GM19438 (cell line): ENCODE results near the gene CACHD1.

Source experiments
- ATAC-seq: cut with Tn5 transposase; IDR thresholded peaks from one replicate; pipeline ENCODE4 v1.9.1; 2021; ENCODE audit warnings: low read depth; ENCODE audit not compliant: unreplicated experiment

CACHD1 gene

DNA sequence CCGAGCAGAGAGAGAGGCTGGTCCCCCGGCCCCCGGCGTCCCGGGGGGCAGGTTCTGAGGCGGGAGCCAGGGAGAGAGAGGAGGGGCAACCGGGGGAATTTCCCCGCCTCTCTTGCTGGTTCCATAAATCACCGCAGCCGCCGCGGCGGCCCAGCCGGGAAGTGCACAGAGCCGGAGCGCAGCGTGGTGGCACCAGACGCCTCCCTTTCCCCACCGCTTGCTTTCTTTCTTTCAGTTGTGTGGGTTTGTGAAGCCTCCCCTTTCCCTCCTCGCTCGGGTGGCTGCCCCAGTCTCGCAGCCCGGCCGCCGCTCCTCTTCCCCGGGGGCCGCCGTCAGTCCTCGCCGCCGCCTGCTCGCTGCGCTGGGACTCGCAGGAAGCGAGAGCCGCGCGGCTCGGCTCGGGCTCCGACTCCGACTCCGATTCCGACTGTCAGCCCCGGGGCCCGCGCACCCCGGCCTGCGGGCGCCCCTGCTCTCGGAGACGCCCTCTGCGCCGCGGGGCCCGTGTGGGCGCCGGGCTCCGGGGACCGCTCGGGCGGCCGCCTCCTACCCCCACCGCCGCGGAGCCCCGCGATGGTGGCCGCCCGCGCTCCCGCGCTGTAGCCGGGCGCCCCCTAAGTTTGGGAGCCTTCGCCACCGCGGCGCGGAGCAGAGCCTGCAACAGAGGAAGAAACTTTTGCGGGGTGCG is at the start of gene CACHD1:
CACHD1 (plus strand) TSS at position 153 of the 688 bp plus-strand sequence. CDS start 616 bp downstream, outside the sequence.
- peak; percentile 78 for ATAC-seq

DNA sequence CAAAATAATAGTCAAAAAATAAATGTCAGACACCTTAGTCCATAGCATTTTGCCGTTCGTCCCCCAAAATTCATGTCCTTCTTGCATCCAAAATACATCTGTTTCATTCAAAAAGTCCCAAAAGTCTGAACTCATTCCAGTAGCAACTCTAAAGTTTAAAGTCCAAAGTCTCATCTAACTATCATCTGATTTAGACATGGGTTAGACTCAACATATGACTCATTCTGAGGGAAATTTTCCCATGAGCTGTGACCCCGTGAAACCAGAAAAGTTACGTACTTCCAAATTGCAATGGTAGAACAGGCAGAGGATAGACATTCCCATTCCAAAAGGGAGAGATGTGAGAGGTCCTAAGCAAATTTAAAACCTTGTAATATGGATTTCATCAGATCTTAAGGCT is 48.6 kb upstream of the CACHD1 start:
- ATAC-seq = no peak

DNA sequence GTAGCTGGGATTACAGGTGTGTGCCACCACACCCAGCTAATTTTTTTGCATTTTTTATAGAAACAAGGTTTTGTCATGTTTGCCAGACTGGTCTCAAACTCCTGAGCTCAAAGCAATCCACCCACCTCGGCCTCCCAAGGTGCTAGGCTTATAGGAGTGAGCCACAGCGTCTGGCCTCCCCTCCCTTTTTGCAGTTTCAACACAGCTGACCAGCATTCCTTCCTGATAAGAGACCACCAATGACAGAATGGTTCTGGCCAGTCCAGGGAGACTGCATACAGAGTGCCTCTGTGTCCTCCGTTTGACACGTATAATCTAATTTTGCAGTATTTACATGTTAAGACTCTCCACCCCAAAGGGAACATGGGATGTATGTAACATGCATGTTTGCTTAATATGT is 46.4 kb upstream of the CACHD1 start:
- ATAC-seq = no peak

DNA sequence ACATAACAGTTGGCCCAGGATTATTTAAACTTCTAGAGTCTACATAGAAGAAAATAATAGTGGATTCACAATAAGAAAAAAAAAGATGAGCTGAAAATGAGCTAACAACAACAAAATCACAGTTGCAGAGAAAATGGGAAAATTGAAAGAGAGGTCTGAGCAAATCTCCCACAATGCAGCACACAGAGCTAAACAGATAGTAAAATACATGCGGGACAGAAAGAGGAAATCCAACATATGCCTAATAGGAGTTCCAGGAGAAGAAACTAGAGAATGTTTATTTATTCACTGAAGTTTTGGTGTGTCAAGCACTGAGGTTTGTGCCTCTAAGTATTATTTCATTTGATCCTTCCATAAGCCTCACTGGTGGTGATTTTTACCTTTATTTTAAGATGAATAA is 45.5 kb upstream of the CACHD1 start:
- ATAC-seq = no peak

DNA sequence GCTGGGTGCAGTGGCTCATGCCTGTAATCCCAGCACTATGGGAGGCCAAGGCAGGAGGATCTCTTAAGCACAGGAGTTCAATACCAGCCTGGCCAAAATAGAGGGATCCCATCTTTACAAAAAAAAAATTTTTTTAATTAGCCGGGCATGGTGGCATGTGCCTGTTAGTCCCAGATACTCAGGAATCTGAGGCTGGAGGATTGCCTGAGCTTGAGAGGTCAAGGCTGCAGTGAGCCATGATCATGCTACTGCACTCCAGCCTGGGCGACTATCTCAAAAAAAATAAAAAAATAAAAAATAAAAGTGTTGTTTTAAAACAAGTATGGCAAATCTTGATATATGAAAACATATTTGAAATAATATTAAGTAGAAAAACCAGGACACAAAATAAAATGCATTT is 44.4 kb upstream of the CACHD1 start:
- no peak for ATAC-seq

- ATAC-seq = no peak
Observed at GRCh38 chr1:64426681-64427080, 43.2 kb upstream of the CACHD1 start.

- no peak for ATAC-seq
Observed at GRCh38 chr1:64427879-64428278, 42.0 kb upstream of the CACHD1 start.

- ATAC-seq = no peak
Observed at GRCh38 chr1:64433308-64433707, 36.6 kb upstream of the CACHD1 start.

DNA sequence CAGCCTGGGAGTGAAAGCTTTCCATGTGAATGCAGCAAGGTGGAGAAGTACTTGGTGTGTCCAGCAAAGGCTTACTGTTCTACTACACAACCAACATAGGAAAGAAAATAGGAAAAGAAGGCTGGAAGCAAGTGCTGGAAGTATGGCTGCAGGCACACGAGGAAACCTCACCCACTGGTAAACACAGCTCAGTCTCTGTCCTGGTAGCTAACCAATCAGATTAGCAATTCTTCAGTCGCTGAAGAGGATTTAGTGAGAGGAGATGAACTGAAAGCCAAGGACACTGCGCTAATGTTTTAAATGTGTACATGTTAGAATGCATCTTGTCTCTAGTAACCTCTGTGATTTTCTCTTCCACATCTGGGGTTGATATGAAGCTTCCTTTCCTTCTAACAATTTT is 36.2 kb upstream of the CACHD1 start:
- no peak for ATAC-seq

GRCh38 chr1:64435000-64435399 is 34.9 kb upstream of the CACHD1 start:
- no peak for ATAC-seq

- ATAC-seq = no peak
Observed at GRCh38 chr1:64437453-64437852, 32.5 kb upstream of the CACHD1 start.

GRCh38 chr1:64440183-64440826 is 29.6 kb upstream of the CACHD1 start:
- no peak for ATAC-seq

DNA sequence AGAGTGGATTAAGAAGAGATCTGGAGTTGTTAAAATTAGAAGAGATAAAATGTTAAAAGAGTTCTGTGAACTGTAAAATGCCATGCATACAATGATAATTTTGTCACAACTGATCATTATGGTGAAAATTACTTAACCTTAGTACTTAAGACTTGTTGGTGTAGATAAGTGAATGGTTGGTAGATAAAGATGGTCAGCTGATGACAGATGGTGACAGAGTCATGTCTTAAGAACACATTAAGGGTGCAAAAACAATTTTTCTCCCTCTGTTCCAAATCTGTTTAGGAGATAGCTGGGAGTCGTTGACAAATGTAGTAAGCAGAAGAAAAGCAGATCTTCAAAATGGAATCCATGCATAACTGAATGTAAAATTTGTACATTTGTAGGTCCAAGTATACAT is 18.5 kb upstream of the CACHD1 start:
- no peak for ATAC-seq

DNA sequence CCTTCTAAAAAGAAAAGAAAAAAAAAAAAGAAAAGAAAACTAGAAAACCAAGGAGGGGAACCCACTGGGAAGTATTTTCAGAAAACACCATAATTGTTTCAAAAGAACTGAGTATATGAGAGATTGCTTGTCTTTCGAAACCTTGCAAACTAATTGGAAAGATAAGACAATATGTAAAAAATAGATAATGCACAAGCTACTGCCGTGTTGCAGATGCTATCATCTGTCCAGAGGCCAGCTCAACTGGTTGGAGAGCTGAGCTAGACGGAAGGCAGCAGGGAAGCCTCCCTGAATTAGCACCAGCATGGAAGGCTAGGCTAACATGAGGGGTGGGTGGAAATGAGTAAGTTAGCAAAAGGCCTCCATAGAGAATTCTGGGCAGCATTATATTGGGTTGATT is 16.2 kb upstream of the CACHD1 start:
- ATAC-seq = no peak

- ATAC-seq = no peak
Observed at GRCh38 chr1:64458915-64459314, 11.0 kb upstream of the CACHD1 start.

DNA sequence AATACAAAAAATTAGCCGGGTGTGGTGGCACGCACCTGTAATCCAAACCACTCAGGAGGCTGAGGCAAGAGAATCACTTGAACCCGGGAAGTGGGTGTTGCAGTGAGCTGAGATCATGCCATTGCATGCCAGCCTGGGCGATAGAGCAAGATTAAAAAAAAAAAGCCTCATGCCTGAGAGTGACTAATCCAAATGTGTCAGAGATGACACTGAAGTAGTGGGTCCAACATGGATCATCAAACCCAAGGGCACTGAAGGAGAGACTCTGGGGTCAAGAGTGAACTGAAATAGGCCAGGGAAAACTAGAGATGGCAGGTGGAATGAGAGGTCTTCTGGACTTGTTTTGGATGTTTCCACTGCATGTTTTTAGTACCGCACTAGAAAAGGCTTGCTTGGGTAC is 10.2 kb upstream of the CACHD1 start:
- no peak for ATAC-seq

DNA sequence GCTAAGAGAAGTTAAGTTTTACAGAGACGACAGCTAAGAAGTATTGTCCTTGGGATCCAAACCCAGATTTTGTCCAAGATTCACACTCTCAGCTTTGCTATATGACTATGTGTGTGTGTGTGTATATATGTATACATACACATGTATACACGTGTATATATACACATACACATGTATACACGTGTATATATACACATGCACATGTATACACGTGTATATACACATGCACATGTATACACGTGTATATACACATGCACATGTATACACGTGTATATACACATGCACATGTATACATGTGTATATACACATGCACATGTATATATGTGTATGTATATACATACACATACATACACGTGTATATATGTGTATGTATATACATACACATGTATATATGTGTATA is 3.9 kb upstream of the CACHD1 start:
- ATAC-seq = no peak

DNA sequence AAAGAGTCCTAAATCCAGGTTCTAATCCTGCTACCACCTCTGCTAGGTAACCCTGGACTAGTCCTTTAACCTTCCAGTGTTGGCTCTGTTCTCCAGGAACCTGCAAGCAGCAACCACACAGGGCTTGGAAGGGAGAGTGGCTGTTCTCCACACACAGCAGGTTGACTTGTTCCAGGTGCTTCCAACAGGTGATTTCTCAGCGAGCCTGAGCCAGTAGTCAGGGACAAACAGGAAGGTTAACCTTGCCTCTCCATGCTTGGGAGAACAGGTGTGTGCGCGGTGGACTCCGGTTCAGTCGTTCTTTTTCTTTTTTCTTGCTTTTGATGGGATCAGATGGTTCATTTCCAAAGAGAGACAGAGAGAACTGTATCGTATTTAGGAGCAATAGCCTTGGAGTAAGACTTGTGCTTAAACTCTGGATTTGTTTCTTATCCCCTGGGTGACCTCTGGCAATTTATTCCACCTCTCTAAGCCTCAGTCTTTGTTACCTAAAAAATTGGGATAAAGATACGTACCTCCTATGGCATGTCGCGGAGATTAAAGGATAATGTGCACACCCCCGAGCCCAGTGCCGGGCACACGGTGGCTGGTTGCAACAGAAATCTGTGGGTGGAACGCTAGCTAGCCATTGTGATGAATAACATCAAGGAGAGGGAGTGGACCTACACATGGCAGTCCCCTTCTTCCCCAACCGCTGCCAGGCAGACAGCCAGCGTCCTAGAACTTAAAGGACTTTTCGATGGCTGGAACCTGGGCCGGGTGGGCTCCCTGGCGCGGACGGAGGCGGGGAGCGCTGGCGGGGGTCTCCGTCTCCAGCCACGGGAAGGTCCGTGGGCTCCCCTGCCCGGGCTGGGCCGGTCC is 583 bp upstream of the CACHD1 start:
- no peak for ATAC-seq

DNA sequence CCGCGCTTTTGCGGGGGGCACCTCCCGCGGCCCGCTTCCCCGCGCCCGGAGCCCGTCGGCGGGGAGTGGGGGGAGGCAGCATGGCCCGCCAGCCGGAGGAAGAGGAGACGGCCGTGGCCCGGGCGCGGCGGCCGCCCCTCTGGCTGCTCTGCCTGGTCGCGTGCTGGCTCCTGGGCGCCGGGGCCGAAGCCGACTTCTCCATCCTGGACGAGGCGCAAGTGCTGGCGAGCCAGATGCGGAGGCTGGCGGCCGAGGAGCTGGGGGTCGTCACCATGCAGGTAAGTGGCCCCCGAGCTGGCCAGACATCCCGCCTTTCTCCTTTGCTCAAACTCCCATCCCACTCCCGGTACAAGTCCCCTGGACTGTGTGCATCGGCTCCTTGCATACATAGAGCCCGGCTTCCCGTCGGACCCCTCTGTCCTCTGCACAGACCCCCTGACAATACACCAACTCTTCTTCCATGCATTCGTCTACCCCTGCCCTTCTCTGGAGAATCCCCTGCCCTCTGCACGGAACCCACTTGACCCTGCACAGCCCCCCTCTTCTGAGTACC is 812 bp downstream of the CACHD1 start:
- peak; percentile 24 for ATAC-seq

DNA sequence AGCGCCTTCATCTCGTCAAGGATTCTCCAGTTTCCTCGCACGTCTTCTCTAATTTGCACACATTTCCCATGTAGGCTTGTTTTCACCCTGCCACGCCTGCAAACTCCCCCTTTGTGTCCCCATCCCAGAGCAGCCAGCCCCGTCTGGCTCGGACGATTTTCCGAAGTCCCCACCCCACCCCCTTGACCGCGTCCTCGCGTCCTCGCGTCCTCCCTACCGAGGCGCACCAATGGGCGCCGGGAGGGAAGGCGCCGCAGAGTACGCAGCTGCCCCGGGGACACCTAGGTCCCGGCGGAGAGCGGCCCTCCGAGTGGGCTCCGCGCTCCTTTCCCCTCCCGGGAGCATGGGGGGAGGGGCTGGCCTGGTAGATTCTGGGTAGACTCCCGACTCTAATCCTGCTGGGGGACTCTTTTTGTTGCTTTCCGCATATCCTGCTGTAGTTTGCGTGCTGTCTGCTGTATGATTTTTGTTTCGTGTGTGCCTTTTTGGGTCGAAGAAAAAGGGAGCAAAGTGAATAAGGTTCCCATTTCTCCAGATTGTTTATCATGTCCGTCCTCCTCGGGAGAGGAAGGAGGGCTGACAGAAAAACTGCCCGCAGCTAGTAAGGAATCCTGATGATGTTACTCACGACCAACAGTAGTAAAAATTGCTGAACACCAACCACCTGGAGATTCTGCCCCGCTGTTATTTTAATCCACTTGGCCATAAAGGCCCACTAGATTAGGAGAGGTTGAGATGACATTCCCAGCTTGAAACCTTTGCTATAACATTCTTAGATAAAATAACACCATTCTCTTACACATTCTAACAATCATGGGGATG is 1.5 kb downstream of the CACHD1 start:
- ATAC-seq = no peak

- ATAC-seq = no peak
Observed at GRCh38 chr1:64472040-64472376, 2.1 kb downstream of the CACHD1 start.
